Activated CD4-positive, alpha-beta T cell treated with anti-CD3 and anti-CD28 coated beads for 36 hours (primary cell): ENCODE data around the gene REC8. TPM values are rescaled to one million over a fixed set of nuclear protein-coding genes. Genes with fewer than 3 reads are reported as not detected.

ENCODE experiments used
- ATAC-seq: fragments of 200-7000 bp; cut with Tn5 transposase; one replicate; pipeline ENCODE4 v1.10.0; 2021; ENCODE audit warnings: mild to moderate bottlenecking, moderate library complexity
- CTCF ChIA-PET: fragments of 350-600 bp; sonication (Branson Sonifier 250); formaldehyde crosslinking; loops from one replicate; lab custom pipeline; 2021; ENCODE audit warnings: antibody characterized with exemption; lab: Charles Lee
- POLR2A ChIA-PET: fragments of 350-600 bp; sonication (Branson Sonifier 250); formaldehyde crosslinking; loops from one replicate; lab custom pipeline; 2021; ENCODE audit warnings: antibody characterized with exemption, inconsistent platforms; lab: Charles Lee
- DNase-seq: peaks from one replicate; pipeline ENCODE4 v3.0.0-alpha.2; 2020
- H3K27ac Mint-ChIP-seq: one replicate; pipeline ENCODE4 v1.8.0; 2021; ENCODE audit warnings: mixed read lengths
- H3K27me3 Mint-ChIP-seq: one replicate; pipeline ENCODE4 v1.8.0; 2021; ENCODE audit warnings: mixed read lengths
- H3K36me3 Mint-ChIP-seq: one replicate; pipeline ENCODE4 v1.8.0; 2021; ENCODE audit warnings: low read depth, mixed read lengths
- H3K4me1 Mint-ChIP-seq: one replicate; pipeline ENCODE4 v1.8.0; 2021; ENCODE audit warnings: mixed read lengths
- H3K4me3 Mint-ChIP-seq: one replicate; pipeline ENCODE4 v1.8.0; 2021; ENCODE audit warnings: mild to moderate bottlenecking, moderate library complexity, mixed read lengths
- H3K9me3 Mint-ChIP-seq: one replicate; pipeline ENCODE4 v1.8.0; 2021; ENCODE audit warnings: low read depth, mixed read lengths
- intact Hi-C, 2 experiments: fragments of 100-400 bp; cut with DNase I in 1 of 2; cut with micrococcal nuclease in 1 of 2; formaldehyde crosslinking; loops; one replicate each; pipeline versions ENCODE4 v1.14.2 to v1.15.1; 2022 to 2024; cut with DNase I, micrococcal nuclease
- total RNA-seq, 2 experiments: library from RNA; stranded (reverse); gene quantifications; one replicate each; pipeline ENCODE4 v1.2.3, GENCODE V29; 2021

Gene REC8
- total RNA-seq, 2 experiments from 2014 or later, result 25.6 to 27.7 TPM

- intact Hi-C loops, result no loop called here
- no peak overlapping the region for H3K27ac Mint-ChIP-seq
- DNase-seq, result no peak
- no peaks in the 10 kb centered on the region for H3K27me3 Mint-ChIP-seq
- ChIA-PET POLR2A (no interaction called here), CTCF (interaction anchor here (1.1 to 1.3 kb wide), 2 partner anchors 12 to 16 kb away, joined by 3 read pairs; no protein-coding TSS in a partner anchor)
- no peaks in the 10 kb centered on the region for H3K9me3 Mint-ChIP-seq
- ATAC-seq, result no peak
- H3K4me1 Mint-ChIP-seq, result peaks cover 5% of the 10 kb centered on the region
- H3K36me3 Mint-ChIP-seq, result peaks cover 36% of the 10 kb centered on the region
- H3K4me3 Mint-ChIP-seq, result no peak overlapping the region
Measured at GRCh38 chr14:24176599-24176998, 4.7 kb downstream of the REC8 start.

DNA sequence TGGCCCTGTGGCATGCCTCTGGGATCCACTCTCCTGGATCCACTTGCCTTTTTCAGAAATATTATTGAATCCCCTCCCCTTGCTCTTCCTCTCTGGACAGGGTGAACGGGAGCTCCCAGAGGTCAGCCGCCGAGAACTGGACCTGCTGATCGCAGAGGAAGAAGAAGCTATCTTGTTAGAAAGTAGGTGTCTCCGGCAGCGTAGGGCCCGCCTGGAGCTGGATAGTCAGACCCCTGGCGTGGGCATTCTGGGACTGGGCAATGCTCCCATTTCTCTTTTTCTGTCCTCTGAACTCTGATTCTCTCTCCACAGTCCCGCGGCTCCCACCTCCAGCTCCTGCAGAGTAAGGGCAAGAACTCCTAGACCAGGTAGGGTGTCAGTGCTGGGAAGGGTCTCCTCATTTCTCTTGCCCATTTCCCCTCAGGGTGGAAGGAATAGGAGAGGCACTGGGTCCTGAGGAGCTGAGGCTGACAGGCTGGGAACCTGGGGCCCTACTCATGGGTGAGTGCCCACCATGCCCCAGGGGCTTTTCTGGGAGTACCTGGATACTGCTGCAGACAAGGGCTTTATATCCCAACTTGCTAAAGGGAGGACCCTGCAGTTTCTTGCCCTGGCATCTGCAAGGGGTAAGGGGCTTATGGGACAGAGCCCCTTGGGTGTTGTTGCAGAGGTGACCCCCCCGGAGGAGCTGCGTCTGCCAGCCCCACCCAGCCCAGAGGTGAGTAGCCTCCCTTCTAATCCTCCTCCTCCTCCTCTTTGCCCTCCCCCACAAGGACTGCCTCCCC is 5.4 kb downstream of the REC8 start:
- H3K27ac Mint-ChIP-seq, result no peak overlapping the region
- ChIA-PET POLR2A (interaction anchor here (2.8 kb wide), 1 partner anchor 9 kb away, joined by 12 read pairs; no protein-coding TSS in a partner anchor), CTCF (interaction anchor here (1.3 kb wide), 1 partner anchor 12 kb away, joined by 3 read pairs; no protein-coding TSS in a partner anchor)
- H3K9me3 Mint-ChIP-seq, result no peaks in the 10 kb centered on the region
- peaks cover 38% of the 10 kb centered on the region for H3K36me3 Mint-ChIP-seq
- no peak overlapping the region for H3K4me3 Mint-ChIP-seq
- intact Hi-C loops, result no loop called here
- H3K4me1 Mint-ChIP-seq, result peaks cover 1% of the 10 kb centered on the region
- no peak for ATAC-seq
- no peak for DNase-seq
- H3K27me3 Mint-ChIP-seq, result no peaks in the 10 kb centered on the region

DNA sequence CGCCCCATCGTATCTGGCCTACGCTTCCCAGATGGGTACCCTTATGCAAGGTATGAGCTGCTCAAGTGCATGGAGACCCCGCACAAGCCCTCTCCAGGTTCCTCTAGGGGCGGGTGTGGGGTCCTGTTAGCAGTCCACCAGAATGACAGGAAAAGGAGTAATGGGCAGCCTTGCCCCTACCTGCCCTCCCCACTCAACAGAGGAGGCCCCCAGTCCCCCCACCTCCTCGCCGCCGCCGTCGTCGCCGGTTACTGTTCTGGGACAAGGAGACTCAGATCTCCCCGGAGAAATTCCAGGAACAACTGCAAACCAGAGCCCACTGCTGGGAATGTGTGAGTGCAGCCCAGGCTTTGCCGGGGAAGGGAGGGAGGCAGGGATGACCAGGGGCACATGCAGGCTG is 6.0 kb downstream of the REC8 start:
- no peaks in the 10 kb centered on the region for H3K4me1 Mint-ChIP-seq
- ChIA-PET POLR2A (interaction anchor here (1.2 to 2.8 kb wide), 2 partner anchors 9 to 15 kb away, joined by 3 to 12 read pairs; no protein-coding TSS in a partner anchor), CTCF (no interaction called here)
- DNase-seq (no peak), ATAC-seq (no peak)
- peaks cover 40% of the 10 kb centered on the region for H3K36me3 Mint-ChIP-seq
- intact Hi-C loops, result no loop called here
- H3K27ac Mint-ChIP-seq, result no peak overlapping the region
- no peaks in the 10 kb centered on the region for H3K27me3 Mint-ChIP-seq
- H3K4me3 Mint-ChIP-seq, result no peak overlapping the region
- no peaks in the 10 kb centered on the region for H3K9me3 Mint-ChIP-seq

DNA sequence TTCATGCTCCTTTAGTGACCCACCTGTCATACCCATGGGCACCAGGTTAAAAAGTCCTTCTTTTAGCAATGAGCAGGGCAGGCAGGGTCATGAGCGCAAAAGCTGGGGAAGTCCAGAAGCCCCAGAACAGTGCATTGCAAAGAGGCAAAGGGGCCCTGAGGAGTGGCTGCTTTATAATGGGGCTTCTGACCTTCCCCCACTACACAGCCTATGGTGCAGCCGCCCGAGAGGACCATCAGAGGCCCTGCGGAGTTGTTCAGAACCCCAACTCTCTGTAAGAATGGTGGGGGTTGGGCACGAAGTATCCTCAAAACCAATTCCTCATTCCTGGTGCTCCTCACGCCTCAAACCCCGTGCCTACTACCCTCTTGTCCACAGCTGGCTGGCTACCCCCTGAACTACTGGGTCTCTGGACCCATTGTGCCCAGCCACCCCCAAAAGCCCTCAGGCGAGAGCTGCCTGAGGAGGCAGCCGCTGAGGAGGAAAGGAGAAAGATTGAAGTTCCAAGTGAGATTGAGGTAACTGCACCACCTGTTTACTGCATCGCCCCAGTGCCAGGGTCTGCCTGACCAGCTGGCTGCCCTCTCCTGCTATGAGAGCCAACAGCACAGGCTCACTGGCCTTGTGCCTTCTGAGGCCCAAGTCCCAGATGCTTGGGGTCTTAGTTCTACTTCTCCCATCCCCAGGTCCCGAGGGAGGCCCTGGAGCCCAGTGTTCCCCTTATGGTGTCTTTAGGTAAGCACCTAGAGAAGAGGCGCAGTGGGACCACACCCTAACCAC is 6.7 kb downstream of the REC8 start:
- no peaks in the 10 kb centered on the region for H3K4me1 Mint-ChIP-seq
- no peaks in the 10 kb centered on the region for H3K27me3 Mint-ChIP-seq
- ChIA-PET CTCF (interaction anchor here (0.7 kb wide), 1 partner anchor 118 kb away, joined by 3 read pairs; no protein-coding TSS in a partner anchor), POLR2A (interaction anchor here (1.2 to 2.8 kb wide), 2 partner anchors 10 to 16 kb away, joined by 3 to 12 read pairs; no protein-coding TSS in a partner anchor)
- no peaks in the 10 kb centered on the region for H3K9me3 Mint-ChIP-seq
- no peak for ATAC-seq
- peak overlapping the region; percentile 25 for H3K27ac Mint-ChIP-seq
- intact Hi-C loops, result no loop called here
- H3K4me3 Mint-ChIP-seq, result no peak overlapping the region
- peaks cover 40% of the 10 kb centered on the region for H3K36me3 Mint-ChIP-seq
- no peak for DNase-seq

DNA sequence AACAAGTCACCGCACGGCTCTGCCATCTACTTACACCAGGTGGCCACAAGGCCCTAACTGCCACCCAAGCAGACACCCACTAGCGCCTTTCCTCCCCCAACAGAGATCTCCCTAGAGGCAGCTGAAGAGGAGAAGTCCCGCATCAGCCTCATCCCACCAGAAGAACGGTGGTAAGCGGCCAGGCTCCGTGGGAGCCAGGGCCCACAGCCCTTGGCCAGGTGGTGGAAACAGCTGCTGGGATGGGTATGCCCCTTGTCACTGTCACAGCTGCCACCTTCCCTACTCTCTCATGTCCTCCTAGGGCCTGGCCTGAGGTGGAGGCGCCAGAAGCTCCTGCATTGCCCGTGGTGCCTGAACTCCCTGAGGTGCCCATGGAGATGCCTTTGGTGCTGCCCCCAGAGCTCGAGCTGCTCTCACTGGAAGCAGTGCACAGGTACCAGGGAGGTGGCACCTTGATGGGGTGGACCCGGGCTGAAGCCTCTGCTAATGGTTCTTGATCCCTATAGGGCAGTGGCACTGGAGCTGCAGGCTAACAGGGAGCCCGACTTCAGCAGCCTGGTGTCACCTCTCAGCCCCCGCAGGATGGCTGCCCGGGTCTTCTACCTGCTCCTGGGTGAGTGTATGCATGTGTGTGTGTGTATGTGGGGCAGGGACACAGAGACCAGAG is 7.5 kb downstream of the REC8 start:
- Mint-ChIP-seq H3K4me1 (no peaks in the 10 kb centered on the region), H3K4me3 (no peak overlapping the region), H3K27ac (peak overlapping the region; percentile 25), H3K9me3 (no peaks in the 10 kb centered on the region), H3K36me3 (peaks cover 37% of the 10 kb centered on the region), H3K27me3 (no peaks in the 10 kb centered on the region)
- intact Hi-C loops, result no loop called here
- no peak for ATAC-seq
- ChIA-PET CTCF (interaction anchor here (0.7 to 1.3 kb wide), 3 partner anchors 19 to 117 kb away, joined by 3 to 6 read pairs (median 3); partner anchors contain the start of genes IRF9 and TINF2), POLR2A (interaction anchor here (1.2 to 2.8 kb wide), 2 partner anchors 11 to 17 kb away, joined by 3 to 12 read pairs; no protein-coding TSS in a partner anchor)
- DNase-seq, result no peak

- ATAC-seq (peak; percentile 37), DNase-seq (no peak)
- Mint-ChIP-seq H3K36me3 (peaks cover 37% of the 10 kb centered on the region), H3K9me3 (no peaks in the 10 kb centered on the region), H3K27ac (no peak overlapping the region), H3K4me1 (no peaks in the 10 kb centered on the region), H3K27me3 (no peaks in the 10 kb centered on the region), H3K4me3 (no peak overlapping the region)
- intact Hi-C loops, result no loop called here
- ChIA-PET POLR2A (interaction anchor here (2.8 kb wide), 1 partner anchor 11 kb away, joined by 12 read pairs; no protein-coding TSS in a partner anchor), CTCF (interaction anchor here (0.5 to 1.3 kb wide), 5 partner anchors 19 to 116 kb away, joined by 3 to 6 read pairs (median 4); partner anchors contain the start of genes IRF9 and TINF2)
Measured at GRCh38 chr14:24179961-24180796, 8.3 kb downstream of the REC8 start.

GRCh38 chr14:24181371-24182077 is 9.6 kb downstream of the REC8 start:
- no peak overlapping the region for H3K4me3 Mint-ChIP-seq
- H3K36me3 Mint-ChIP-seq, result peaks cover 45% of the 10 kb centered on the region
- H3K4me1 Mint-ChIP-seq, result peaks cover 3% of the 10 kb centered on the region
- H3K9me3 Mint-ChIP-seq, result no peaks in the 10 kb centered on the region
- CTCF ChIA-PET, result interaction anchor here (1.2 to 1.3 kb wide), 2 partner anchors 115 to 128 kb away, joined by 4 to 6 read pairs; partner anchors contain the start of gene LTB4R2
- H3K27me3 Mint-ChIP-seq, result no peaks in the 10 kb centered on the region
- intact Hi-C loops, result no loop called here
- POLR2A ChIA-PET, result interaction anchor here (0.6 to 1.9 kb wide), 2 partner anchors 16 to 232 kb away, joined by 3 to 6 read pairs; no protein-coding TSS in a partner anchor
- DNase-seq (no peak), ATAC-seq (no peak)
- no peak overlapping the region for H3K27ac Mint-ChIP-seq

- no peak for DNase-seq
- ChIA-PET POLR2A (interaction anchor here (0.6 to 1.9 kb wide), 2 partner anchors 17 to 231 kb away, joined by 3 to 6 read pairs; no protein-coding TSS in a partner anchor), CTCF (interaction anchor here (0.6 to 1.3 kb wide), 2 partner anchors 93 to 127 kb away, joined by 6 read pairs; partner anchors contain the start of gene LTB4R2)
- no peak for ATAC-seq
- intact Hi-C loops, result no loop called here
- Mint-ChIP-seq H3K4me1 (peaks cover 8% of the 10 kb centered on the region), H3K27ac (peak overlapping the region; percentile 42), H3K27me3 (no peaks in the 10 kb centered on the region), H3K9me3 (no peaks in the 10 kb centered on the region), H3K4me3 (no peak overlapping the region), H3K36me3 (peaks cover 44% of the 10 kb centered on the region)
Measured at GRCh38 chr14:24182110-24182882, 10.4 kb downstream of the REC8 start.

DNA sequence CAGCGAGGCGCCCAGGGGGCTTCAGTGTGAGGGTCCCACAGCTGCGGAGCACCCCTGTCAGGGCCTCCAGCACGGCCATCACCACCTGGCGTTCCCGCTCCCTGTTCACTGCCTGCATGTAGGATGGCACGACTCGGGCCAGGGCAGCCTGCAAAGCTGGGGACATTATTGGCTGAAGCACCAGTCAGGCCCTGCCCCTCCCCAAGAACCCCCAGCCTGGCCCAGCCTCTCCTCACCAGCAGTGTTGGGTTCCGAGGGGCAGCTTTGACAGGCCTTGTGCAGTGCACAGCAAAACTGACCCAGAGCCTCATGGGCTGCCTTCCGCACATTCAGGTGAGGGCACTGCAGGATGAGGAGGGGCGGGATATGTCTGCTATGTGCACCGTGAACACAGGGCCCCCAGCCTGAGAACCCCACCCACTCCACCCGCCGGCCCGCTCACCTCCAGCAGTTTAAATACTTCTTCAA is 11.2 kb downstream of the REC8 start:
- peaks cover 14% of the 10 kb centered on the region for H3K4me1 Mint-ChIP-seq
- POLR2A ChIA-PET, result no interaction called here
- H3K9me3 Mint-ChIP-seq, result no peaks in the 10 kb centered on the region
- peaks cover 42% of the 10 kb centered on the region for H3K36me3 Mint-ChIP-seq
- no peak overlapping the region for H3K4me3 Mint-ChIP-seq
- intact Hi-C loops, result no loop called here
- DNase-seq, result no peak
- H3K27me3 Mint-ChIP-seq, result no peaks in the 10 kb centered on the region
- CTCF ChIA-PET, result interaction anchor here (0.6 to 1.4 kb wide), 3 partner anchors 94 to 126 kb away, joined by 3 to 6 read pairs (median 6); partner anchors contain the start of genes CIDEB and LTB4R2
- H3K27ac Mint-ChIP-seq, result no peak overlapping the region
- no peak for ATAC-seq
